Stimulated activated CD4-positive, alpha-beta T cell treated with anti-CD3 and anti-CD28 coated beads, Interleukin-4, amount 100 ng/mL, for 48 hours (primary cell): ENCODE data around the gene RAB8A.
"Not testable (repeated sequence)": the region's sequence is repeated elsewhere in the genome, so short reads cannot be mapped to it uniquely, and the experiment has no call there.

ENCODE experiments used
- DNase-seq, 2 donors: peaks; one replicate each; pipeline ENCODE4 v3.0.0-alpha.2; 2020; ENCODE audit warnings: low read depth in 2 of 2

RAB8A gene

GRCh38 chr19:16078759-16079707, 32.7 kb upstream of the RAB8A start:
- no peak for DNase-seq

GRCh38 chr19:16084067-16084685, 27.5 kb upstream of the RAB8A start:
- no peak for DNase-seq

GRCh38 chr19:16085115-16085514, 26.6 kb upstream of the RAB8A start:
- DNase-seq = no peak

GRCh38 chr19:16087404-16087803, 24.3 kb upstream of the RAB8A start:
- DNase-seq = not testable (repeated sequence)

- DNase-seq = no peak
These were observed 23.7 kb upstream of the RAB8A start for GRCh38 chr19:16087940-16088339.

- DNase-seq = no peak
These were observed 23.2 kb upstream of the RAB8A start for GRCh38 chr19:16088351-16089009.

- no peak for DNase-seq
These were observed 22.5 kb upstream of the RAB8A start for GRCh38 chr19:16089010-16089846.

- no peak for DNase-seq
These were observed 19.9 kb upstream of the RAB8A start for GRCh38 chr19:16091546-16092475.

- DNase-seq = no peak
These were observed 17.2 kb upstream of the RAB8A start for GRCh38 chr19:16094360-16095070.

- no peak for DNase-seq
These were observed 16.6 kb upstream of the RAB8A start for GRCh38 chr19:16095071-16095571.

GRCh38 chr19:16096280-16096855, 15.3 kb upstream of the RAB8A start:
- no peak for DNase-seq

- DNase-seq = no peak
These were observed 13.3 kb upstream of the RAB8A start for GRCh38 chr19:16098416-16098768.

- no peak for DNase-seq
These were observed 12.9 kb upstream of the RAB8A start for GRCh38 chr19:16098821-16099220.

GRCh38 chr19:16099314-16099965, 12.2 kb upstream of the RAB8A start:
- not testable (repeated sequence) for DNase-seq

- DNase-seq = no peak
These were observed 11.2 kb upstream of the RAB8A start for GRCh38 chr19:16100524-16100923.

GRCh38 chr19:16104722-16105121, 7.0 kb upstream of the RAB8A start:
- no peak for DNase-seq

- no peak for DNase-seq
These were observed 5.6 kb upstream of the RAB8A start for GRCh38 chr19:16106121-16106520.

GRCh38 chr19:16111909-16112752, 442 bp downstream of the RAB8A start:
- DNase-seq = no peak
